NOMO-1 (cell line): ENCODE data around the gene CPT1B.
A peak's percentile ranks its signal among the peaks of the same experiment; 100 is the strongest.

ENCODE experiments used
- DNase-seq, 2 experiments: peaks; one replicate each; lab custom pipeline; 2025; ENCODE audit not compliant: unreplicated experiment in 2 of 2; lab: John Stamatoyannopoulos, UW

The CPT1B gene

GRCh38 chr22:50571264-50572175 is 6.7 kb downstream of the CPT1B start:
- DNase-seq, result no peak

GRCh38 chr22:50570861-50571260 is 7.4 kb downstream of the CPT1B start:
- DNase-seq, result no peak

GRCh38 chr22:50569896-50570535 is 8.2 kb downstream of the CPT1B start:
- no peak for DNase-seq

GRCh38 chr22:50569041-50569459 is 9.2 kb downstream of the CPT1B start:
- DNase-seq, result no peak

DNA sequence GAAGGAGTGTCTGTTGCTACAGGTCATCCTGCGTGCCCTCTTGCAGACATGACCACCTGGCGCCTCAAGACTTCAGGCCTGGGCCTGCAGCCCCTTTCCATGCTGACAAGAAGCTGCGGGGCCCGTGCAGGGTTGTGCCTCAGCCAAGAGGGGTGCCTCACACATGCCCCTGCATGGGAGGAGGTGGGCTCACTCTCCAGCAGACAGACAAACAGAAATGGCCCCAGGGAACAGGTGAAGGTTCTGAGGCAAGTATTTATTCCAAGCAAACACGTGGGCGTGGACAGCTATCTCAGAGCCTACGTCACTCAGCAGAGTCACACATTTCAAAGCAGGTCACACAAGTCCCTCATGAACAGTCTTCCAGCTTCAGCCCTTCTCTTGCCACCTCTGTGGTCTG is 9.6 kb downstream of the CPT1B start:
- no peak for DNase-seq

- DNase-seq, result no peak
Observed at GRCh38 chr22:50567721-50568252, 10.4 kb downstream of the CPT1B start.

- DNase-seq, result no peak
Observed at GRCh38 chr22:50564289-50564688, 13.9 kb downstream of the CPT1B start.

- no peak for DNase-seq
Observed at GRCh38 chr22:50563413-50564160, 14.6 kb downstream of the CPT1B start.

DNA sequence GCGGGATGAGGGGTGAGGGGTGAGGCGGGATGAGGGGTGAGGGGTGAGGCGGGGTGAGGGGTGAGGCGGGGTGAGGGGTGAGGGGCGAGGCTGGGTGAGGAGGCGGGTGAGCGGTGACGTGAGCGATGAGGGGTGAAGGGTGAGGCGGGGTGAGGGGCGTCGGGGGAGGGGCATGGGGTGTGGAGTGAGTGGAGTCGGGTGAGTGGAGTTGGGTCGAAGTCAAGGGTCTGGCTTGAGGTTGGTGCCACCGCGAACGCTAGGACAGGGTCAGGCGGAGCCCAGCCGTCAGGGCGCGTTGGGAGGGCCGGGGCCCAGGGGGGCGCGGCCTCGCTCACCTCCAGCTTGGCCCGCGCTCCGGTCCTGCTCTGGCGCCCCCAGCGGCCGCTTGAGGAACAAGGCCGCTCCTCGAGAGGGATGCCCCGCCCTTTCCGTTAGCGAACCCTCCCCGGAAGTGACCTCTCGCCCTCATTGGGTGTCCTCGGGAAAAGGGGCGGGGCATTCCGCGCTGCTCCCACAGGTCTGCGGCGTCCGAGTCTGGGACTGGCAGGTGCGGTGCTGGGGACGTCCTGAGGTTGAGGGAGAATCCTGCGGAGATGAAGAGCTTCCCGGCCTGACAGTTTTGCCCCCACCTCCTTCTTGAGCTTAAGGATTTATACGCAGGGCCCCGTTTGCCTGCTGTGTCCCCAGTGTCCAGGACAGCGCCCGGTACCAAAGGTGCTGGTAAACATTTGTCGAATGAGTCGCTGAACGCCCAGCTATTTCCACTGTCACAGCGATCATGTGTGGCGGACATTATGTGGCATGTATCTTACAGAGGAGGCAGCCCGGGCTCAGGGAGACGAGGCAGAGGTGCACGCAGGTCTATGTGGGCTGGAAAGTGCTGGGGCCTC is 15.5 kb downstream of the CPT1B start, which contains the start of gene SYCE3:
Gene SYCE3, minus strand, starts transcription at position 397 of the 890 bp plus-strand sequence. CDS start 6,514 bp downstream, outside the sequence.
- DNase-seq, result peak; percentile 96

DNA sequence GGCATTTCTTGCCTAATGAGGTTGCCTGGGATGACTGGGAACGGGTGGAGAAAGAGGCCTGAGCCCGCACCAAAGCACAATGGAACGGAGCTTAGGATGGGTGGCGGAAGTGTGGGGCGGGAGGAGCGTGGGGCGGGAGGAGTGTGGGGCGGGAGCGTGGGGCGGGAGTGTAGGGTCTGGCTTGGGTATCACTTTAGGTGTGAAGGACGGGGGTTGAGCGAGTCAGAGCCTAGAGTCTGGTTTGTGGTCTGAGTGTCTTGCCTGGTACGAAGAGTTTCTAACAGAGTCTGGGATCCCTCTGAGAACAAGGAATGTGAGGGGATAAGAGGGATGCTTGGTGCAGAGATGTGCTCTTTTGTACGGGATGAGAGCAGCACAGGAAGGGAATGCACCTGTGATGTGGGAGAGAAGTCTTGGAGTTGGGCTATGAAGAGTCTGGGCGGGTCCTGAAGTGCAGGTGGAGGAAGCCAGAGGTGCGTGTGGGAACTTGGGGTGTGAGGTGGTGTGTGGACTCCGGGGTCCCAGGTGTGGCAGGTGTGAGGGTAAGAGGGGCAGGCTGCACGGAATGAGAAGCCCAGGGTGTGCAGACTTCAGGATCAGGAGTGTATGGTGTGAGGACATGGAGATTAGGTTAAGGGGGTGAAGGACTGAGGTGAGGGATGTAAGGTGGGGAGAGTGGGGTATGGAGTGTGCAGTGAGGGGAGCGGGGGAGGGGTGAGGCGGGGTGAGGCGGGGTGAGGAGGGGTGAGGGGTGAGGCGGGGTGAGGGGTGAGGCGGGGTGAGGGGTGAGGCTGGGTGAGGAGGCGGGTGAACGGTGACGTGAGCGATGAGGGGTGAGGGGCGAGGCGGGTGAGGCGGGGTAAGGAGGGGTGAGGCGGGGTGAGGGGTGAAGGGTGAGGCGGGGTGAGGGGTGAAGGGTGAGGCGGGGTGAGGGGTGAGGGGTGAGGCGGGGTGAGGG is 16.5 kb downstream of the CPT1B start:
- DNase-seq, result no peak

GRCh38 chr22:50560034-50560433 is 18.2 kb downstream of the CPT1B start:
- DNase-seq, result no peak

DNA sequence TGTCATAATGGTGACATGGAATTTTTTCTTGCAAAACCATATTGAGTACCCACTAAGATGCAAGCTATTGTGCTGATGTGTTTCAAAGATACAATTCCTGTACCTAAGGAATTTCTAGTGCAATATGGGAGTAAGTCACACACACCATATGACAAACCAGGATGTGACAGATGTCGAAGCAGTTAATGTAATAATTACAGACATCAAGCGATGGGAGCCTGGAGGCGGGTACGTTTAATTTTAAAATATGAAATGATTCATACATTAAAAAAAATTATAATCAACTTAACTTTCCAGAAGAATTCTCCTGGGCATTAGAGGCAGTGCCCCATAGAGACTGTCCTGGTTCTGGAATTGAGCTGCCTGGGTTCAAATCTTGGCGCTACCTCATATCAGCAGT is 21.5 kb downstream of the CPT1B start:
- DNase-seq, result no peak

- DNase-seq, result no peak
Observed at GRCh38 chr22:50553310-50553709, 24.9 kb downstream of the CPT1B start.

DNA sequence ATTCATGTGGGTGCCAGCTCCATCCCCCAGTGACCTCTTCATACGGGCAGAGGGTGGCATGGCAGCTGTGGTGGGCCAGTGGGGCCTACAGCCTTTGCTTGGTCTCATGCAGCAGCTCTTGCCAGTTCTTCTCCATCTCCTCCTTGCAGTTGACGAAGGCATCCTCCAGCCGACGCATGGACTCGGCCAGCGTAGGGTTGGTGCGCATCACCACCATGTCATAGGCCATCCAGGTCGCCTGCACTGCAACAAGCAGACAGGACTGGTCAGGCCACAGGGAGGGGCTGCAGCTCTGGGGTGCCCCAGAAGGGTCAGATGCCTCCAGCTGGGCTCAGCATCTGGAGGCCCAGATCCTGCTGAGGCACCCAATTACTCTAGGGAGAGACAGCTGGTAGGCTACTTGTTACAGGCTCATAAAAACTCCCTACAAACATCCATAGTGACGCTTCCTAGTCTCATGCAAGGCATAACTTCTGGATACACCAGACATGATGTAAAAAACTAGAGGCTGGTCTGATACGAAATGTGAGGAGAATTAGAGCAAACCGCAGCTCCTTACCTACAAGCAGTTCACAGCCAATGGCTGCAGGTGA is 27.0 kb downstream of the CPT1B start:
- no peak for DNase-seq

DNA sequence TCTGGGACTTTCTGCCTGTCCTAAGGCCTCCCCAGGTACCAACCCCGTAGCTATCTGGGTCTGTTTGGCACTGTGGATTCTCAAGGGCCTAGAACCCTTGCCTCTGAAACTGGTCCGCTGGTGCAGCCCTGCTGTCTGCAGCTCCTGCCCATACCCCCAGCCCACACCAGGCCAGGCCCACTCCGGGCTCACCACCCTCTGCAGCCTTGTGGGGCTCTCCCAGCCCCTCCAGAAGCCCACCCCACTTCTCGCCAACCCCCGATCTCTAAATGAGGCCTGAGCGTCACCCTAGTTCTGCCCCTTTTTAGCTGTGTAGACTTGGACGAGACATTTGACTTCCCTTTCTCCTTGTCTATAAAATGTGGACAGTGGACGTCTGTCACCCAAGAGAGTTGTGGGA is 27.8 kb downstream of the CPT1B start:
- DNase-seq, result no peak

DNA sequence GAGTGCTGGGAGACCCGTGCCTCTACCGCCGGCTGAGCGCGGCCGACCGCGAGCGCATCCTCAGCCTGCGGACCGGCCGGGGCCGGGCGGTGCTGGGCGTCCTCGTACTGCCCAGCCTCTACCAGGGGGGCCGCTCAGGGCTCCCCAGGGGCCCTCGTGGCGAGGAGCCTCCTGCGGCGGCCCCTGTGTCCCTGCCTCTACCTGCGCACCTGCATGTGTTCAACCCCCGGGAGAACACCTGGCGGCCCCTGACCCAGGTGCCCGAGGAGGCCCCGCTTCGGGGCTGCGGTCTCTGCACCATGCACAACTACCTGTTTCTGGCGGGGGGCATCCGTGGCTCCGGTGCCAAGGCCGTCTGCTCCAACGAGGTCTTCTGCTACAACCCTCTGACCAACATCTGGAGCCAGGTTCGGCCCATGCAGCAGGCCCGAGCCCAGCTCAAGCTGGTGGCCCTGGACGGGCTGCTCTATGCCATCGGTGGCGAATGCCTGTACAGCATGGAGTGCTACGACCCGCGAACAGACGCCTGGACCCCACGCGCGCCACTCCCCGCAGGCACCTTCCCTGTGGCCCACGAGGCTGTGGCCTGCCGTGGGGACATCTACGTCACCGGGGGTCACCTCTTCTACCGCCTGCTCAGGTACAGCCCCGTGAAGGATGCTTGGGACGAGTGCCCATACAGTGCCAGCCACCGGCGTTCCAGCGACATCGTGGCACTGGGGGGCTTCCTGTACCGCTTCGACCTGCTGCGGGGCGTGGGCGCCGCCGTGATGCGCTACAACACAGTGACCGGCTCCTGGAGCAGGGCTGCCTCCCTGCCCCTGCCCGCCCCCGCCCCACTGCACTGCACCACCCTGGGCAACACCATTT is 29.1 kb downstream of the CPT1B start:
- DNase-seq, result no peak

- DNase-seq, result no peak
Observed at GRCh38 chr22:50548040-50548920, 29.9 kb downstream of the CPT1B start.
